ENCODE data around the gene BTBD16. TPM values are rescaled to one million over a fixed set of nuclear protein-coding genes. Genes with fewer than 3 reads are reported as not detected.

BTBD16 gene
- total RNA-seq, 1 donor from 2014 or later: not detected

GRCh38 chr10:122290334-122290733 lies 19.2 kb downstream of the BTBD16 start:
- intact Hi-C loops (cut with DNase I): no loop called here
- DNase-seq (no peak), ATAC-seq (ENCODE audit: poor library complexity) (no peak)

- ATAC-seq (ENCODE audit: poor library complexity): no peak
- intact Hi-C loops (cut with DNase I): no loop called here
- DNase-seq: no peak
Measured at GRCh38 chr10:122290833-122291532, 19.9 kb downstream of the BTBD16 start.

- no peak for DNase-seq
- intact Hi-C loops (cut with DNase I): no loop called here
- ATAC-seq (ENCODE audit: poor library complexity): no peak
Measured at GRCh38 chr10:122291739-122292138, 20.6 kb downstream of the BTBD16 start.

- intact Hi-C loops (cut with DNase I): no loop called here
- ATAC-seq (ENCODE audit: poor library complexity): no peak
Measured at GRCh38 chr10:122292376-122292775, 21.3 kb downstream of the BTBD16 start.

GRCh38 chr10:122293156-122293960 lies 22.3 kb downstream of the BTBD16 start:
- intact Hi-C loops (cut with DNase I): no loop called here
- DNase-seq: no peak
- no peak for ATAC-seq (ENCODE audit: poor library complexity)

More at GRCh38 chr10:122292376-122292775, 21.3 kb downstream of the BTBD16 start:
- DNase-seq: no peak

GRCh38 chr10:122293961-122294380 lies 22.9 kb downstream of the BTBD16 start:
- DNase-seq: no peak
- ATAC-seq (ENCODE audit: poor library complexity): no peak
- intact Hi-C loops (cut with DNase I): no loop called here

- no peak for DNase-seq
- ATAC-seq (ENCODE audit: poor library complexity): no peak
- intact Hi-C loops (cut with DNase I): loop anchor here (5.0 kb wide), 1 partner anchor 273 kb away; no protein-coding TSS in a partner anchor
Measured at GRCh38 chr10:122294511-122295450, 23.7 kb downstream of the BTBD16 start.

- DNase-seq: no peak
- no peak for ATAC-seq (ENCODE audit: poor library complexity)
- intact Hi-C loops (cut with DNase I): loop anchor here (5.0 kb wide), 1 partner anchor 272 kb away; no protein-coding TSS in a partner anchor
Measured at GRCh38 chr10:122295451-122295809, 24.3 kb downstream of the BTBD16 start.

- DNase-seq: no peak
- no peak for ATAC-seq (ENCODE audit: poor library complexity)
- intact Hi-C loops (cut with DNase I): loop anchor here (5.0 kb wide), 1 partner anchor 271 kb away; no protein-coding TSS in a partner anchor
Measured at GRCh38 chr10:122296363-122297120, 25.4 kb downstream of the BTBD16 start.

- ATAC-seq (ENCODE audit: poor library complexity) (no peak), DNase-seq (no peak)
- intact Hi-C loops (cut with DNase I): loop anchor here (5.0 kb wide), 1 partner anchor 270 kb away; no protein-coding TSS in a partner anchor
Measured at GRCh38 chr10:122297583-122297982, 26.5 kb downstream of the BTBD16 start.

- ATAC-seq (ENCODE audit: poor library complexity): no peak
- DNase-seq: no peak
- intact Hi-C loops (cut with DNase I): loop anchor here (2.0 to 5.0 kb wide), 2 partner anchors 137 to 269 kb away; no protein-coding TSS in a partner anchor
Measured at GRCh38 chr10:122298206-122298597, 27.1 kb downstream of the BTBD16 start.

- DNase-seq (peak; percentile 75), ATAC-seq (ENCODE audit: poor library complexity) (peak; percentile 94)
- intact Hi-C loops (cut with DNase I): loop anchor here (2.0 to 5.0 kb wide), 2 partner anchors 136 to 269 kb away; no protein-coding TSS in a partner anchor
Measured at GRCh38 chr10:122298598-122299301, 27.7 kb downstream of the BTBD16 start.

GRCh38 chr10:122299423-122300075 lies 28.5 kb downstream of the BTBD16 start:
- intact Hi-C loops (cut with DNase I): loop anchor here (2.0 to 5.0 kb wide), 4 partner anchors 38 to 268 kb away; no protein-coding TSS in a partner anchor

GRCh38 chr10:122301055-122301810 lies 30.1 kb downstream of the BTBD16 start:
- DNase-seq (no peak), ATAC-seq (ENCODE audit: poor library complexity) (no peak)
- intact Hi-C loops (cut with DNase I): loop anchor here (5.0 kb wide), 2 partner anchors 36 to 256 kb away; no protein-coding TSS in a partner anchor

More at GRCh38 chr10:122299423-122300075, 28.5 kb downstream of the BTBD16 start:
- no peak for ATAC-seq (ENCODE audit: poor library complexity)
- DNase-seq: no peak

- DNase-seq (no peak), ATAC-seq (ENCODE audit: poor library complexity) (no peak)
- intact Hi-C loops (cut with DNase I): loop anchor here (5.0 kb wide), 2 partner anchors 36 to 256 kb away; no protein-coding TSS in a partner anchor
Measured at GRCh38 chr10:122301811-122302115, 30.7 kb downstream of the BTBD16 start.

- DNase-seq: no peak
- ATAC-seq (ENCODE audit: poor library complexity): no peak
Measured at GRCh38 chr10:122302315-122302714, 31.2 kb downstream of the BTBD16 start.

More at GRCh38 chr10:122302315-122302714, 31.2 kb downstream of the BTBD16 start:
- intact Hi-C loops (cut with DNase I): loop anchor here (5.0 kb wide), 2 partner anchors 35 to 255 kb away; no protein-coding TSS in a partner anchor
